Measurements from ENCODE around the gene HLA-DOA.

DNA sequence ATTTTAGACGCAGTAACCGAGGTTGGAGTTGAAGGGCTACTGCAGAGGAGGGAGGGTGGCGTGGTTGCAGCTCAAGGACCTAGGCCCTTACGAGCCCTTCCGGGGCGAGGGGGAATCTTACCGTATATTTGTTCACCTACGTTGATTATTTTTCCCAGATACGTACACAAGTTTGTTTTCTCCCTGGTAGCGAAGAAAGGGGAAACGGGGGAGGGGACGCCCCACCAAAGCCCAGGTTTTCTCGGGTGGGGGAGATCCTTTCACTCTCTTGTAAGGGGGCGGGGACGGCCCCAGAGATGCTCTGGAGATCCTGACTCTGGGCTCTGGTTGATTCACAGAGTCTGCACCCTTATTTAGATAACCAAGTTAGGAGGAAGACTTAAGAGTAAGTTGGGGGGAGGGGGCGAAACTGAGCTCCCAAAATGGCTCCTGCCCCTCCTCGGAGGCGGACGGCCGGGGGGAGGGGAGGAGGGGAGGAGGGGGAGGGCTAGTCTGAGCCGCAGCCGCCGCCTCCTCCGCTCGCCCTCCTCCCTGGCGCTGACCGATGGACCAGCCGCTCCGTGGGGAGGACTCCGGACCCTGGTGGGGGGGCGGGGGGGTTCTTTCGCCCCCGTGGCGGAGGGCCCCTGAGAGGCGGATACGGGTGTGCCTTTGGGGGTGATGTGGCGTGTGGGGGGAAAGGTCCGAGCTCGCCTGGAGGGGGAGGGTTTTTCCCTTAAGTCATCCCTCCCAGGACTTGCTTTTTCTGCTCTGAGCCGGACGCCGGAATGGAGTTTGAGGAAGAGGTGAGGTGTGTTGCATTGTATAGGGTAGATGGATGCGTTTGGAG lies 38.8 kb downstream of the HLA-DOA start:
- no peak for TF ChIP-seq CTCF (IDR thresholded peaks at IDR 0.05)
- no peak for TF ChIP-seq EZH2 (IDR thresholded peaks at IDR 0.05; ENCODE audit: borderline replicate concordance, insufficient read depth, low read depth, low read length, poor library complexity, severe bottlenecking)

Measured in B cell (primary cell).